GM12892 (cell line): ENCODE measurements around the gene COL15A1.

ENCODE experiments used
- POLR2A ChIP-seq: IDR thresholded peaks from 2 replicates; pipeline ENCODE4 v1.6.1; 2011; ENCODE audit warnings: low read depth, low read length, control low read depth
- POLR2AphosphoS5 ChIP-seq: IDR thresholded peaks from 2 replicates; pipeline ENCODE4 v1.6.1; 2011; ENCODE audit warnings: low read depth, low read length, control low read depth

DNA sequence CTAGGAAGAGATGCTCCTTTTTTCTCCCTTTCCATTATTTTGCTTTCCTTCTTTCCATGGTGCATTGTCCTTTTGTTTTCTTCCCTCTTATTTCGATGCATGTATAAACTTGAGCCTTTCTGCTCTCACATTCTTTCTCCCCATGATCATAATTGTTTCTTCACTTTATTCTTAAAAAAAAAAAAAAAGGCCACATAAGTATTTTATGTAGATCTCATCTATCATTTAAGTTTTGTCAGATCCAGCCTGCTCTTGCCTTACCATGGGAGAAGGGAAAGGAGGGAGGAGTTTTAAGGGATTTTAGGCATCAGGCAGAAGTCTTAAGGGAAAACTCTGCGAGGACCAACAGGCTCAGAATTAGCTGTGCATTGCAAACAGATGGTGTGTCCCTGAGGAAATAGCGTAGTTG lies 172.3 kb downstream of the COL15A1 start:
- TF ChIP-seq POLR2AphosphoS5 (no peak), POLR2A (no peak)
